COR-L47 (cell line): ENCODE measurements around the gene AP2A2.
A peak's percentile ranks its signal among the peaks of the same experiment; 100 is the strongest.

Source experiments
- DNase-seq: peaks from one replicate; lab custom pipeline; 2025; lab: John Stamatoyannopoulos, UW

The AP2A2 gene

DNA sequence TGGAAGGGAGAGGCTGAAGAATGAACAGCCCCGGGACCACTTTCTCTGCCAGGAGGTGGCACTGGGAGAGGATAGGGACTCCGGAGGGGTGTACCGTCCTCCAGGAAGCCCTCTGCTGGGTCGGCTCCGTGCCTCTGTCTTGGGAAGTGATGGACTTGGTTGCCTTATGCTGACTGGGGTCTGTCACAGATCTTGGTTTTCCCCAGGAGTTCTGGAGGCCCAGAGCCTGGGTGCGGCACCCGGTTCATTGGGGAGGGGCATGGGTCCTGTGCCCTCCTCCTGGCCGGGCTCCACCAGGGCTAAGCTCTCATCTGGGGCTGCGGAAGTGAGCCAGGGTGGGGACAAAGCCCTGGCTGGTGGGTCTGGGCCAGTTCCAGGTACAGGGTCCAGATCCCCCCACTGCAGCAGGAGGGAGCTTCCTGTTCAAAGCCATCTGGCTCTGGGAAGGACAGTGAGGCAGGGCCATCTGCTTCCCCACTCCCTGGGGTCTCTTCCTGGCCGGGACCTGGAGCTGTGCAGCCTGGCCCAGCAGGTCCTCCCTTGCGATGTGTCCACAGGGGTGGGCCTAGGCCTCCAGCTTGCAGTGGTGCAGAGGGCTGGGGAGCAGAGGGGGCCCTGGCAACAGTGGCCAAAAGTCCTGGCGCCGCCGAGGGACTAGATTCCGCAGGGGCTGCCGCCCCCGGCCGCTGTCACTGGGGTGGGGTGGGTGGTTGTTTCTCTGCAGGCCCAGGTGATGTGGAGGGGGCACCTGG, 1.1 kb upstream of the AP2A2 start:
- no peak for DNase-seq

DNA sequence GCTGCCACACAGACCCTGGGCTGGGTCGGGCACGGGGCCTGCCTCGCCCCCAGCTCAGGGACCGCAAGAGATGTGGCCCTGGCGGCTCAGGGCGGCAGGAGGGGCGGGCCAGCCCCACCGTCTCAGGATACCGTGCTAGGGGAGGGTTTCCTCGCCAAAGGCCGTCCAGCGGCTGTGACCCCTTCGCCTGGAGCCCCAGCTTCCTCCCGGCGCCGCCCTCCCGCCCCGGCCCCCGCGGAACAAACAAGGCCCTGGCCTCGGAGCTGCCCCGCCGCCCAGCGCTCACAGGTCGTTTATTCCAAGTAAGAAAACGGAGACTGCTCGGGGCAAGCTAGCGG, 543 bp upstream of the AP2A2 start:
- DNase-seq: no peak

DNA sequence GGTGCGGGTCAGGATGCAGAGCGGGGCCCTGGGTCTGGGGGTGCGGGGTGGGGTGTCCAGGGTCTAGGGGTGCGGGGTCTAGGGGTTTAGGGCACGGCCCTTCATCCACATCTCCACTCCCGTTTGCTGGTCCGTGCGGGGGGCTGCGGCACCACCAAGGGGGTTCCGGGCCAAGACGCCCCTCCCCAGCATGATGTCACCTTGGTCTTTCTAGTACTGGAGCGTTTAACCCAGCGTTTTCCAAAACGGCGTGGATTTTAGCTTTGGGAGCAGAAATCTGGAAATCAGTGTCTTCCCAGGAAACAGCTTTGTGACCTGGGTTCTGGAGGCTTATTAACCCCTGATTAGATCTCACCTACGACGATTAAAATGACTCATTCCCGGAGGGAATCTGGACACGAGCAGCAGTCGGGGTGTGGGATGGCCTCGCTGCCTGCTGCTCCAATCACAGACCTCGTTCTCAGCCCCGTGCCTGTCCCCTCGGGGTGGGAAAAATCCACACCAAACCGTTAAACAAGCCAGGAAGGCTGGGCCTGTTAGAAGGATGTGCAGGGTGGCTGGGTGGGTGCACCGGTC, 759 bp downstream of the AP2A2 start:
- no peak for DNase-seq

DNA sequence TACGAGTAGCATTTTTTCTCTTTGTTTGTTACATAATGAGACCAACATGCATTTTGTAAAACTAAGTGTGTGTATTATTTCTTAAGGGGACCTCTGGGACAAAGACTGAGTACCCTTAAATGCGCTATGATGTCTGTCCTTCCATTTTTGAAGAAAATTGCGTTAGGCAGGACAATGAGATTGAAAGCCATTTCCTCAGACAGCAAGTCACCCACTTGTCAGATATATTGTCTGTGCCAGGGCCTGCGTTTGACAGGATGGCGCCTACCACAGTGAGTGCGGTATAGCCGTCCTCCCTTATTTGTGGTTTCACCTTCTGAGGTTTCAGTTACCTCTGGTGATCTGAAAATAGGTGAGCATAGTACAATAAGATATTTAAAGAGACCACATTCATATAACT, 2.2 kb downstream of the AP2A2 start:
- no peak for DNase-seq

GRCh38 chr11:928786-929185, 3.1 kb downstream of the AP2A2 start:
- DNase-seq: no peak

DNA sequence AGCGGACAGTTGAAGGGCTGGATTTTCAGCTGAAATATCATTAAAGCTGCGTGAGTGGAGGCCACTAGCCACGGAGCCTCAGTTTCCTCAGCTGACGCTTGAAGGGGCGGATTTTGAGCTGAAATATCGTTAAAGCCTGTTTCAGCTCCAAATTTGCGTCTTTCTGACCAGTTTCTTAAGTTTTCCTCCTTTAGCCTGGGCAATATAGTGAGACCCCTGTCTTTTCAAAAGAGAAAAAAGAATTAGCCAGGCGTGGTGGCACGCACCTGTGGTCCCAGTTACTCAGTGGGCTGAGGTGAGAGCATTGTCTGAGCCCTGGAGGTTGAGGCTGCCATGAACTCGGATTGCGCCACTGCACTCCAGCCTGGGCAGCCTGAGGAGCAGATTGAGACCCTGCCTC, 3.7 kb downstream of the AP2A2 start:
- no peak for DNase-seq

DNA sequence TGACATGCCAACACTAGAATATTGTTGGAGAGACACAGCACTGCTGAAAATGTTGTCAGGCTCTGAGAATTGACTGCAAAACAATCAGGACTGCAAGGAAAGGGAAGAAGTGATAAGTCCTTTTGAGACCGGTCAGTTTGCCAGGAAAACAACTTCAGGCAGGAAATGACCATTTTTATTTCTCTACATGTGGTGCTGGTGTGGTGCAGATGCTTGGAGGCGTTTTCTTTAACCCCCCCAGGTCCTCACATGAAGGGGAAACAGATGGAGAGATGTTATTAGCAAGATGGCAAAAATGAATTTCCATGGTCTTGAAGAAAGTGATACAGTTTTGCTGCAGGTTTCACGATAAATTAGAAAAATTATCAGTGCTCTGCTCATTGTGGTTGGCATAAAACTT, 5.7 kb downstream of the AP2A2 start:
- DNase-seq: no peak

- DNase-seq: no peak
Observed at GRCh38 chr11:932435-932834, 6.8 kb downstream of the AP2A2 start.

DNA sequence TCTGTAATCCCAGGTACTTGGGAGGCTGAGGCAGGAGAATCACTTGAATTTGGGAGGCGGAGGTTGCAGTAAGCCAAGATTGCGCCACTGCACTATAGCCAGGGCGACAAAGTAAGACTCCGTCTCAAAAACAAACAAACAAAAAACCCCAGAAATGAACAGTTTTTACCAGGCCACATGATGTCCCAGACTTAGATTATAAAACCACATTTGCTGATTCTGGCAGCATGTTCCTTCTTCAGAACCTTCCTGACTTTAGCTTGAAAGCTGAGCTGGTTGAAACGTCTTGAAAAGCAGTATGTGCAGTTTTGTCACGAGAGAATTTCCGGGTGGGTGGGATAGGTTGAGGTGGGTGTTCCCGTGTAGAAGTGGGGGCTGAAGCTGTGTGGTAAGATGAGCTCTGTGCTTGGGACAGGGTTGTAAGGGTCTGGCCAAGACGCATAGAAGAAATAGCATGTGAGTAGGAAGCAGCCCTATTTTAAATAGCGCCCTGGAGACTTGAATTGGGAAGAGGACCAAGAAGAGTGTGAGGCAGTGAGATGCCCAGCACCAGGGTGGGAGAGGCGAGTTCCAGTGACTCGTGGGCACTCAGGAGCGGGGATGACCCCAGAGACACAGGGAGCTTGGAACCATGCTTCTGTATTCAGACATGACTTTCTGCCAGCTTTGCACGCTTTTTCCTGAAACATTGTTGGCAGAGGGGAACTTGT, 7.6 kb downstream of the AP2A2 start:
- DNase-seq: no peak

DNA sequence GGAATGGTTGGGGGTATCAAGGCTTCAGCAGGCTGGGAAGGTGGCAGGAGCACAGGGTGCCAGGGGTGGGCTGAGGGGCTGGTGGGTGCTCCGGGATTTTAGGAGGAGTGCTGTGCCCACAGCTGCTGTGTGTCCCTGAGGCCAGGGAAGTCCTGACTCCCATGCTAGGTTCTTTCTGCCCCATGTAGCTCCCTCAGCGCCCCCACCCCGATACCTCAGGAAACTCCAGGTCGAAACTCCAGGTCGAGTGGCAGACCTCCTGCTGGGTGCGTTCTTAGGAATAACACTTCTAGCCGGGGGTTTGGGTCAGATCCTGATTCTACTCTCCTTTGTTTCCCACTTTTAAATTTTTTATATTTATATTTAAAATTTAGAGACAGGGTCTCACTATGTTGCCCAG, 8.3 kb downstream of the AP2A2 start:
- DNase-seq: no peak

- no peak for DNase-seq
Observed at GRCh38 chr11:934527-934926, 8.9 kb downstream of the AP2A2 start.

DNA sequence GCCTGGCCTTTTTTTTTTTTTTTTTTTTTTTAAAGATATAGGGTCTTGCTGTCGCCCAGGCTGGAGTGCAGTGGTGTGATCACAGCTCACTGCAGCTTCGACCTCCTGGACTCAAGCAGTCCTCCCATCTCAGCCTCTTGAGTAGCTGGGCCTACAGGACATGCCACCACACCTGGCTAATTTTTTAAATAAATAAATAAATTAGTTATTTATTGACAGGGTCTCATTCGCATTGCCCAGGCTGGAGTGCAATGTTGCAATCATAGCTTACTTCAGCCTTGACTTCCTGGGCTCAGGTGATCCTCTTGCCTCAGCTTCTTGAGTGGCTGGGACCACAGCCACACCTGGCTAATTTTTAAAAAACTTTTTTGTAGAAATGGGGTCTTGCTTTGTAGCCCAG, 10.5 kb downstream of the AP2A2 start:
- DNase-seq: no peak

- no peak for DNase-seq
Observed at GRCh38 chr11:937841-938261, 12.2 kb downstream of the AP2A2 start.

DNA sequence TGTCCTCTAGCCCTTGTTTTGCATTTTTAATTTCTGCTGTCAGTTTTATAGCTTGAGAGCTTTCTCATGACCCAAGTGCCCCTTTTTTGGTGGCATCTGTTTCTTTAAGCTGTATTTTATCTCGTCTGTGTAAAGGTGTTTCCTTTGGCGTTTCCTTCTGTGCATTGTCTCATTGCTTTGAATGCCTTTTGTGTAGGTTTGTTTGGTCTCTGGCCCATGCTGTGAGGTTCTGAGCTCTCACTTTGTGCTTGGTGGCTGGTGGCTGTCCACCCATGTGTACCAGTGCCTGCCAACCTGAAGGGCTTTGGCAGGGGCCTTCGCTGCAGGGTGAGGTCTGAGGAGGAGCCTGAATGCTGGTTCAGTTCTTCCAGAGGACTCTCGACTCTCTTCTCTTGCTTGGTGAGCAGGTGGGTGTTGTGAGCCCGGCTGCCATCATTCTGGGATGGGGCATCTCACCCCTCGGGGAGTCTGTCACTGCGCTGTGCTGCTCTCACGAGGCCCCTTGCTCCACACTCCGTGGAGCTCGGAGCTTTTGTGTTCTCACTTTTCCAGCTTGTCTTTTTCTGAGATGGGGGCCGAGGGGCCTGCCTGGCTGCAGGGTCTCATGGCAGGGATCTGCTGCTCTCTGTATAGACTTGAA, 14.9 kb downstream of the AP2A2 start:
- DNase-seq: peak; percentile 55

- DNase-seq: no peak
Observed at GRCh38 chr11:942823-943222, 17.2 kb downstream of the AP2A2 start.

GRCh38 chr11:944711-945470, 19.2 kb downstream of the AP2A2 start:
- DNase-seq: no peak

DNA sequence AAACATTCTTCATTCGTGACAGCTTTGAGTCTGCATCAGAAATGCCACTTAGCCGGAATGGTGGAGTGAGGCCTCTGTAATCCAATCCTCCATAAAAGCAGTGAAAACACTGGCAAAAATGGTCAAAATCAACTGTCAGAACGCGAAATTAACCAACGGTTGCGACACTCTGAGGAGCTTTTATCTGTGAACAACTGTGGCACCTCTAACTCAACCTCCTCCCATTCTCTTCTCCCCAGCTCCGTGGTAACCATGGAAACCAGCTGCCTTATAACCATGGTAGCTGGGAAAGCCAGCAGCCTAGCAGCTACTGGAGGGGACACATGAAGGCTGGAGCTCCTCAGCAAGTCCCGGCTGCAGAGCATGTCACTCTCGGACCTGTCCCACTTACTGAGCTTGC, 20.3 kb downstream of the AP2A2 start:
- no peak for DNase-seq

DNA sequence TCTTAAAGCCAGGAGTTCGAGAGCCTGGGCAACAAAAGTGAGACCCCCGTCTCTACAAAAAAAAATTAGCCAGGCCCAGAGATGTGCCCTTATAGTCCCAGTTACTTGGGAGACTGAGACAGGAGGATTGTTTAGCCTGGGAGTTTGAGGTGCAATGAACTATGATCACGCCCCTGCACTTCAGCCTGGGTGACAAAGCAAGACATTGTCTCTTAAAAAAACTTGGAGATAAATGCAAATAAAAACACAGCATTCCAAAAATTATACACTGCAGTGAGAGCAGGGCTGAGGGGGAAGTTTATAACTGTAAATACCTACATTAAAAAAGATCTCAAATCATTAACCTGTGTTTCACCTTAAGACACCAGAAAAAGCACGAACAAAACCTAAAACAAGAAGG, 22.1 kb downstream of the AP2A2 start:
- no peak for DNase-seq

GRCh38 chr11:951507-951906, 25.8 kb downstream of the AP2A2 start:
- no peak for DNase-seq

DNA sequence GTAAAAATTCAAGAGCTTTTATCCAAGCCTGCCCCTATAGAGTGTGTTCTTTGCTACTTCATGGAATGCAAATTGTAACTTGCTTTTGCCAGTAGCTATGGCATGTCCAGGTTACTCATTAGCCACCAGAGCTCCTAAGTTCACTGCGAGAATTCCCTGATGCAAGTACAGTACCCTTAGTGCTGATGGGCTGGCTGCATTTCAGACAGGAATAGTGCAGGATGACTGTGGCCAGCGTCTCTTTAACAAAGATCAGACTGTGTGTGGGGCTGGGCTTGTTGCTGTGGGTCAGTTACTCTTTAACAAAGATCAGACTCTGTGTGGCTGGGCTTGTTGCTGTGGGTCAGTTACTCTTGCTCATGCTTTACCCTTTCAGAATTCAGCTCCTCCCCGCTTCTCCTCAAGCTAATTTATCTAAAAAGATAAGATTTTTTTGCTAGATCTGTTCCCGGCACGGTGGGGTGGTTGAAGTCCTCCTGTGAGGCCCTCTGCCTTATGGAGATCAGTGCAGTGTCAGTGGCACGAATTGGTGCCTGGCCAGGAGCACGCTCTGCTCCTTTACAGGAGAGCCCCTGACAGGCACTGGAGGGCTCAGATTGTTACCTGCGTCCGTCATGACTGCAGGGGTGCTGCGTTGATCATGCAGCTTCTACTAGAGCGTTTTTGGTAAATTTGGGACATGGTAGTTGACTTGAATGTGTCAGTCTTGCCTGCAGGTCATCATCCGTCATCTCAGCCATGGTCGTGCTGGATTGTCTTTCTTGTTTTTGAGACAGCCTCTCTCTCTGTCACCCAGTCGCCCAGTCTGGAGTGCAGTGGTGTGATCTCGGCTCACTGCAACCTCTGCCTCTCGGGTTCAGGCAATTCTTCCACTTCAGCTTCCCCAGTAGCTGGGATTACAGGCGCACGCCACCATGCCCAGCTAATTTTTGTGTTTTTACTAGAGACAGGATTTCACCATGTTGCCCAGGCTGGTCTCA, 27.0 kb downstream of the AP2A2 start:
- no peak for DNase-seq

DNA sequence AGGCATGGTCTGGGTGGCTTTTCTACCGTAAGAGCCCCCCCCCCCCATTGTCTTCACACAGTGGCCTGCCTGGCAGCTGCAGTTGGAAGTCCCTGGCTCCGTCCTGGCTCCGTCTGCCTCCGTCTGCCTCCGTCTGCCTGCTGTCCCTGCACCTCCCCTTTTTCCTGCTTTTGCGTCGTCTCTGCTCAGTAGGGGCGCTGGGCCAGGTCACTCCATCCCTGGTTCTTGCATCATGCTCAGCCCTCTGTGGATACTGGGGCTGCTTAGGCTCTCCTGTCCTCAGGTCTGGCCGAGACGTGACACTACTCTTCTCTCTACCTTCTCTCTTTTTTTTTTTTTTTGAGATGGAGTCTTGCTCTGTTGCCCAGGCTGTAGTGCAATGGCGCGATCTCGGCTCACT, 27.8 kb downstream of the AP2A2 start:
- DNase-seq: no peak
